Cardiac fibroblast (primary cell): ENCODE data around the gene ENTPD2.
"Not testable (repeated sequence)": the region's sequence is repeated elsewhere in the genome, so short reads cannot be mapped to it uniquely, and the experiment has no call there.

Source experiments
- DNase-seq, 2 donors: peaks; one replicate each; pipeline versions ENCODE4 v3.0.0 to v3.0.0-alpha.2; 2010; ENCODE audit warnings: low read depth in 2 of 2
- H3K4me3 ChIP-seq, 2 donors: replicated peaks in 1 of 2; 1 replicate in 1 of 2; 2 replicates in 1 of 2; pipeline ENCODE4 v1.5.1; 2011; ENCODE audit warnings: low read depth in 2 of 2, low read length in 2 of 2, mild to moderate bottlenecking in 2 of 2, moderate library complexity in 1 of 2
- CTCF ChIP-seq: IDR thresholded peaks from one replicate; pipeline ENCODE4 v1.5.1; 2011; ENCODE audit warnings: low read depth, mild to moderate bottlenecking, low read length, inconsistent platforms

Gene ENTPD2

GRCh38 chr9:137008312-137008711 lies 45.5 kb downstream of the ENTPD2 start:
- DNase-seq: no peak
- TF ChIP-seq CTCF: no peak
- no peak overlapping the region for H3K4me3 ChIP-seq

DNA sequence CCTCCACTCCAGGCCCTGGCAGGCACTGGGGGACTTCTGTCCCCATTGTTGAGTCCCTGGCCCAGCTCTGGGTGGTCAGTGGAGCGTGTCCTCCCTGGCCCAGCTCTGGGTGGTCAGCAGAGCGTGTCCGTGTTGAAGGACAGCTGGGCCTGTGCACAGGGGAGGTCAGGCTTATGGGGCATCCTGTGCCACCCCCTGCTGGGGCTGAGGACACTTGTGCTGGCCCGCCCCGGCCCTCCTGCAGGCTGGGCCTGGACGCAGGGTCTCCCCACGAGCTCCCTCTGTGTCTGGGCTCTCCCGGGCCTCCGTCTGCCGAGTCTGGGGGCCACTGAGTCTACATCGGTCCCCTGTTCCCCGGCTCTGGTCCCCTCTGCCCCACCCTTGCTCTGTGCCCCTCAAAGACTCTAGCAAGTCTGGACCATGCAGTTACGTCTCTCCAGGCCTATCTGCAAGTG lies 46.0 kb downstream of the ENTPD2 start:
- H3K4me3 ChIP-seq: no peak overlapping the region
- no peak for DNase-seq
- TF ChIP-seq CTCF: no peak

DNA sequence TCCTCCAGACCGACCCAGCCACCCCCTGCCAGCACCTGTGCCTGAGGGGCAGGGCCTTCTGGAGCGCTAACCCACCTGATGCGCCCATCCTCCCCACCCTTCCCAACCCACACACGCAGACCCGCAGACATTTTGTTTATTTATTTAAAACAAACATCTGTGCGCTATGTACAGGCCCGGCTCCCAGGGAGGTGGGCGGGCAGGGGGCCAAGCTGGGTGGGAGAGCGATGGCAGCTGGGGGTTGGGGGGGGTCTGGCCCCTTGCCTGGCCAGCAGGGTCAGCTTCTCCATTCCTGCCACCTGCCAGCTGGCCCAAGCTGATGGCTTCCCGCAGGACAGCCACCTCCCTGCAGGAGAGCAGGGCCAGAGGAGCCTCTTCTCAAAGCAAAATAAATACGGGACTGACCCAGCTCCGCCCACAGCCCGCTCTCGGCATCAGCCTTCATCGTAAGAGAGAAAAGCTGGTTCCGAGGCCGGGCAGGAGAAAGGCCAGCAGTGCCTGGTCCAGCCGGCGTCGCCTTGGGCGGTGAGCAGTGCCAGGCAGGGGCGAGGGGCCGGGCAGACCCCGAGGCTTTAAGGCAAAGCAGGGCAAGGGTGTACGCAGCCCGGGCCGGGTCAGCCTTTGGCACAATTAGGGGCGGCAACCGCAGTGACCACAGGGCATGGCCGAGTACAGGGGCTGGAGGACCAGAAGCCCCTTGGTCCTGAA lies 46.6 kb downstream of the ENTPD2 start:
- DNase-seq: no peak
- no peak for TF ChIP-seq CTCF
- no peak overlapping the region for H3K4me3 ChIP-seq

DNA sequence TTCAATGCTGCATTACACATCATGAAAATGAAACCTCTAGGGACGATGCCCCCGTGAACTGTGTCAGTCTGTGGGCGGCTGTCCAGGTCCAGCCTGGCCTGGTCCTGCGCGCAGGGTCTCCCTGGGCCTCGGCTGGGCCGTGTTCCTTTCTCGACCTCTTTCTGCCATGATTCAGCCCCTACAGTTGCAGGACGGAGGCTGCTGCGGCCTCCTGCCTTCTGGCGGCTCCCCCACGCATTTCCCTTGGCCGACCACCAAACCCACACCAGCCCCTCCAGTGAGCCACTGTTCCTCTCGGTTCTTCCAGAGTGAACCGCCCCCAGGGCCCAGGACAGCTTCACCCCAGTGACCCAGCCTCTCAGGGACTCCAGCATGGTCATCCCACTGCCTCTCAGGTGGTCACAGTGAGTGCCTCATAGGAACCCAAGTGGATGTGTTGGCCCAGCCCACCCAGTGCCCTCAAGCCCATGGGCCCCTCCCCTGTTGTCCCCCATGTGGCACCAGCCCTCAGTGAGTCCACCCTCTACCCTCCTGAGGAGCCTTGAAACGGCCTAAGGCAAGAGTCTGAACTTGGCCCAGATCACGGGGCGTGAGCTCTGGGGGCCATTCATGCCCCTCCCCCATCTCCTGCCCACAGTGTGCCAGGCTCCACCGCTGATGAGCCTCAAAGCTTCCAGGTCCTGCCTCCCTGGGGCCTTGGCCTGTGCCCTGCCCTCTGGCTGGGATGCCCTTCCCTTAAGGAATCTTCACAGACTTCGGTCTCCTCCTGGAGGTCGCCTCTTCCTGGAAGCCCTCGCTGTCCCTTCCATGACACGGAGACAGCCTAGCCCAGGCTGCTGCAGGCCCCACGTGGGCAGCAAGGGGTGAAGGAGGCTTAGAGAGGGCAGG lies 47.5 kb downstream of the ENTPD2 start:
- TF ChIP-seq CTCF: no peak
- no peak overlapping the region for H3K4me3 ChIP-seq
- no peak for DNase-seq

DNA sequence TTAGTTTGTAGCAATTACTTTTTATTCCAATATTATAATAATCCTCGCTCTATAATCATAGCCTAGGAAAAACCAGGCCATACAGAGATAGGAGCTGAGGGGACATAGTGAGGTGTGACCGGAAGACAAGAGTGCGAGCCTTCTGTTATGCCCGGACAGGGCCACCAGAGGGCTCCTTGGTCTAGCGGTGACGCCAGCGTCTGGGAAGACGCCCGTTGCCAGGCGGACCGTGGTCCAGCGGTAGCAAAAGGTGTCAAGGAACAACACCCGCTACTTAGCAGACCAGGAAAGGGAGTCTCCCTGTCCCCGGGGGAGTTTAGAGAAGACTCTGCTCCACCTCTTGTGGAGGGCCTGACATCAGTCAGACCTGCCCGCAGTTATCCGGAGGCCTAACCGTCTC lies 49.6 kb downstream of the ENTPD2 start:
- DNase-seq, H3K4me3 ChIP-seq: not testable (repeated sequence)
- peak; percentile 27 for TF ChIP-seq CTCF

- H3K4me3 ChIP-seq: no peak overlapping the region
- no peak for DNase-seq
- no peak for TF ChIP-seq CTCF
Observed at GRCh38 chr9:137002646-137003041, 51.2 kb downstream of the ENTPD2 start.
